HL-60/S4 treated with retinoic acid at 250 ng/mL for 4 days and 3 days (cell line): ENCODE measurements around the gene CTSZ.
"Not testable (repeated sequence)": the region's sequence is repeated elsewhere in the genome, so short reads cannot be mapped to it uniquely, and the experiment has no call there.

Experiments
- in situ Hi-C: fragments of 300-500 bp; cut with MboI; formaldehyde crosslinking; loops from 2 replicates; pipeline ENCODE4 v1.7.0; 2022; ENCODE audit warnings: low sequenced_read_pairs

CTSZ gene

DNA sequence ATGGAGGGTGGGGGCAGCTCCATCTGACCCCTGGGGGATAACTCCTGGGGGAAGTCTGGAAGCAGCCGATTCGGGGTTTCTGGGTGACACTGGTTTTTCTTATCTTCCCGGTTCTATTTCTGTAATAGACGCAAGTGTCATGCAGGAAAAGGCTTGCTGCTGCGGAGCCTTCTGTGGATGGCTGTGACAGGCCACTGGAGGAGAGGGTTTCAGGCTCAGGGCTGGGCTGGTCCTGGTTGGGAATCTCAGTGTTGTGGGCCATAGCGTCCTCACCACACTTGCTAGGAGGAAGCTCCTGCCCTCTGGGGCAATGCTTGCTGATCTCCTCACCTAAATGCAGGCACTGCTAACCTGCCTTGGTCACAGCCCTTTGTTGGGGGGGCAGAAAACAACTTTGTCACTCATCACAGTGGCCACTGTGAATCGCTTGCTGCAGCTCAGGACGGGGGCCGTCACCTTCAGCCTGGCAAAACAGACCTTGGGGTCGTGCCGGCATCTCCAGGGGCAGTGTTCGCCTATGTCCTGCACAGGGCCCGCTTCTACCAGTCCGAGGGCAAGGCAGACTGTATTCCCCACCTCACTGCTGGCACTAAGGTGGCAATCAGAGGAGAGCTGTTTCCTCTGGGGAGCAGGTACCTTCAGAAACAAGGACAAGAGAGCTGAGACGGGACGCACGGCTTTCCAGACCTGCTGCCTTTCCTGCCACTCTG lies 7.8 kb upstream of the CTSZ start:
- in situ Hi-C loops, result no loop called here

DNA sequence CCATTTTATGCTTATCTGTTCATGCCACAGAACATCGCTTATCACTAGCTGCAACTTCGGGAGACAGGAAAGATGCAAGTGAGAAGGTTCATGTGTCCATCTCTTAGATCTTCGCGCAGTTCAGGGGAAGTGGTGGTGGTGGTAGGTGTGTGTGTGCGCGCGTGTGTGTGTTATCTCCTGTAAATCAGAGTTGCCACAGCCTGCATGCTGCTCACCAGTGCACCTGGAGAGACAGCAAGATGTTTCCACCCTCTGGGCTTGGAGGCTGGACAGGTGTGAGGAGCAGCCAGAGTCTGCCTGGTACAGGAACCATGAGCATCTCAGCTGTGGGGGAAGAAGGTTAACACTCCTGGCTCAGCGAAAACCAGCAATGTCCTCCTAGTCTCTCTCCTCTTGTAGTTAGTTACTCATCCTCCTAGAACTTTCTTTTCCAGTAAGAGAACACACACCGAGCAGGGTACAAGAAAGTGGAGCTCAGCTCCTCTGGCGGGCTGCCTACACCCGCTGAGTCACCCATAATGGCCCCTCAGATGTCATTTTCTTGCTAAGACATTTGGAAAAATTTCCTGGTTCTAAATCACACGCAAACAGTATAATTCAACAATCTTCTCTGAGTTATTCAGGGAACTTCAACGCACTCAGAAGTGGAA lies 7.0 kb upstream of the CTSZ start:
- in situ Hi-C loops, result no loop called here

DNA sequence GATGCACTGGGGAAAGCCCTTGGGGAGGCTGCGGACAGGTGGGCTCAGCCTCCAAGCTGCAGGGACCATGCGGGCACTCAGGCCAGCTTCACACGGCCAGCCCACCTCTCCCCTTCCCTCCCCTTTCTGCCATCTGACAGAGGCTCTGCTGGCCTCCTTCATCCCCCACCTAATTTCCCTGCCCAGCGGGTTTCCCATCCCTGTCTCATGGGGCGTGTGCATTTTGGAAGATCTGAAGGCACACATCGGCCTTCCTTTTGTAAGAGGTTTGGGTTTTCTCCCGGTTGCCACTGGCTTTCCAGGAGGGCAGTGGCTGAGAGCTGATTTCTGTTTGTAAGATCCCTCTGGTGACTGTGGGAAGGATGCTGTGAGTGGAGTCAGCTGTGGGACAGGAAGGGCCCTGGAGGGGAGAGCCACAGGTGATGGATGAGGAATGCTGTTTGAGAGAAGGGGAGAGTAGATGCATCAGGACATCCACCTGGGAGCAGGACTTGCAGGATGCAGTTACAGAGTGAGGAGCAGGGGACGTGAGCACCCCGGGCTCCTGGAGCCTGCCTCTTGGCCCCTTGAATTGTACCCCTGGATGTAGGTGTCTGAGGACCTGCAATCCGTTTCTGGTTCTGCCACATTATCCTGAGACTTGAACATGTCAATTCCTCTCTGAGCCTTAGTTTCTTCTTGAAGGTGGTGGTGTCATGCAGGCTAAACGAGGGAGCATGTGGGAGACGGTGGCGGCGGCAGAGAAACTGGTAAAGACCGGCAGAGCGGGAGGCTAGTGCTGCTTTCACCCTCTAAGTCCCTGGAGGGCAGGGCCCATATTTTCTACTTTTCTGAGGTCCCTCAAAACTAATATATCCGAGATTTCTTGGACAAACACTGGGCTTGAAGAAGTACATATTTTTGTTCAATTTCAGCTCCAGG lies 6.2 kb upstream of the CTSZ start:
- in situ Hi-C loops, result no loop called here

DNA sequence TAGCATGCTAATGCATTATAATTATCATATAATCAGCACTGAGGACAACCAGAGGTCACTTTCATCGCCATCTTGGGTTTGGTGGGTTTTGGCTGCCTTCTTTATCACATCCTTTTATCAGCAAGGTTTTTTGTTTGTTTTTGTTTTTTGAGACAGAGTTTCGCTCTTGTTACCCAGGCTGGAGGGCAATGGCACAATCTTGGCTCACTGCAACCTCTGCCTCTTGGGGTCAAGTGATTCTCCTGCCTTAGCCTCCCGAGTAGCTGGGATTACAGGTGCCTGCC lies 4.8 kb upstream of the CTSZ start:
- in situ Hi-C loops, result not testable (repeated sequence)

DNA sequence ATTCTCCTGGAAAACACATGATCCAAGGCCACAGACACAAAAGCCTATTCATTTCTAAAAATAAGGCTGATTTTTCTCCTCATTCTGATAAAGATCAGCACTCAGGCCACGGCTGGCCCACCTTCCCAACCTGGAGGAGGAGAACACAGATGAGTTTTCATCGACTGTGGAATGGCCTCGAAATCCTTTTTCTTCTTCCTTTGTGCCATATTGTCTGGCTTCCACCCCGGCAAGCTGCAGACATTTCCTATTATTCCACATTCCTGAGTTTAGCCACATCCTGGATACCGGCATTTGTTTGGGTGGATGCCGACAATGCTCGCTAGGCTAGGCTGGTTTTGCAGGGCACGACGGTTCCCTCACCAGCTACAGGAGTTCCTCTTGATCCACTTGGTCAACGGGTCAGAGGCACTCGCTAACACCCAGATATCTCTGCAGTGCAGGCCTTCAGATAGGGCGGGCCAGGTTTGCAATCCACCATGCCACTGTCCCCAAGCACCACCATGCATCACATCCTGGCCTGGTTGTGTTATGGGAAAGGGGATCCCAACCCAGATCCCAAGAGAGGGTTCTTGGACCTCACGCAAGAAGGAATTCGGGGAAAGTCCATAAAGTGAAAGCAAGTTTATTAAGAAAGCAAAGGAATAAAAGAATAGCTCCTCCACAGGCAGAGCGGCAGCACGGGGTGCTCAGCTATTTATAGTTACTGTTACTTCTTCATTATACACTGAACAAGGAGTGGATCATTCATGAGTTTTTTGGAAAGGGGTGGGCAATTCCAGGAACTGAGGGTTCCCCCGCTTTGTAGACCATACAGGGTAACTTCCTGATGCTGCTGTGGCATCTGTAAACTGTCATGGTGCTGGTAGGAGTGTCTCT lies 4.2 kb upstream of the CTSZ start:
- in situ Hi-C loops, result no loop called here

DNA sequence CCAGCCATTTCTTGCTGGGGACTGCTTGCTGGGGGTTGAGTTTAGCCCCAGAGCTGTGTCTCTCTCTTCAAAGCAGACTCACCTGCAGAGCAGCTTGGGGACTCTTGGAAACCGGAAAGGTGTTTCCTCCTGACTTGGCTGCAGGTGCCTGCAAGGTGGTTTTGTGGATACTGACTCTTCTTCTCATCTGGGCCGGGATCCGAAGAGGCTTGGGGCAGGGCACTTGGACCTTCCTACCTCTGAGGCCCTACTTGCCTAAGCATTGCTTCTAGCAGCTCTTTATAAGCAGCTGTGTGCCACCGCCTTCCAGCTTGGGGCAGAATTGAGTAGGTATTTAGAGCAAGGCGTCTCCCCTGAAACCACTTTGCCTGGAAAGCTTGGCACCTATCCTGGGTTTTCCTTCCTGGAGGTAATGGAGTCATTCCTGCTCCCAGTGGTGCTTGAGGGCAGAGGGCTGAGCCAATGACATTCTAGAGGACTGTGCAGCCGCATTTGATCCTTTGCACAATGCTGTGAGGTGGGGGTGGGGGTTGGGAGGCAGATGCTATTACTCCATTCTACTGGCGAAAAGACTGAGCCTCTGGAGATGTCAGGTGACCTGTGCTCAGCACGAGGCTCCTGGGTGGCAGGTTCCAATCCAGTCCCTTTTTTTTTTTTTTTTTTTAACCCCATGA lies 3.4 kb upstream of the CTSZ start:
- in situ Hi-C loops, result no loop called here

DNA sequence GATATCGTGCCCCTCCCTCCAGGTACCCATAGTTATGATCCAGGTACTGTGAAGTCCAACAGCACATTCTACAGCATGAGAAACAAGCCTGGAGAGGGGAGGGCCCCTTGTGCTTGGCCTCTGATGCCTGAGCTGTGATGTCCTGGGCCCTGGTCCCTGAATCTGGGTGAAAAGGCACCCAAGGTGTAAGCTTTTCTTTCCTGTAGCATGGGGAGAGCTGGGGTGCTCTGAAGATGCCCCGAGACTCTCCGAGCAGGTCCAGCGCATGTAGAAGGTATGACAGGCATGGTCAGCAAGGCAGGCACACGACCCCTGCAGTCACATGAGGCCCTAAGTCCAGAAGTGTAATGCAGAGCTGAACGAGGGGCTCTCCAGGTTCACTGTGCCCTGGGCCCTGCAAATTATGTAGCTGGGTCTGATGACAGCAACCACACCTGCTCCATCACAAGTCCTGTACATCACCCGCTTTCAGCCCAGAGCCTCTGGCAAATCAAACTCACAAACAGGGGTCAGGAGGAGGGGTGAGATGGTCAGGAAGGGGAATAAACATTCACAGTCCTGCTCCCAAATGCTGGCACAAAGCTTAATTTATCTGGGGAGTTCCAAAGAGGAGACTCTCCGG lies 1.8 kb upstream of the CTSZ start:
- in situ Hi-C loops, result no loop called here

DNA sequence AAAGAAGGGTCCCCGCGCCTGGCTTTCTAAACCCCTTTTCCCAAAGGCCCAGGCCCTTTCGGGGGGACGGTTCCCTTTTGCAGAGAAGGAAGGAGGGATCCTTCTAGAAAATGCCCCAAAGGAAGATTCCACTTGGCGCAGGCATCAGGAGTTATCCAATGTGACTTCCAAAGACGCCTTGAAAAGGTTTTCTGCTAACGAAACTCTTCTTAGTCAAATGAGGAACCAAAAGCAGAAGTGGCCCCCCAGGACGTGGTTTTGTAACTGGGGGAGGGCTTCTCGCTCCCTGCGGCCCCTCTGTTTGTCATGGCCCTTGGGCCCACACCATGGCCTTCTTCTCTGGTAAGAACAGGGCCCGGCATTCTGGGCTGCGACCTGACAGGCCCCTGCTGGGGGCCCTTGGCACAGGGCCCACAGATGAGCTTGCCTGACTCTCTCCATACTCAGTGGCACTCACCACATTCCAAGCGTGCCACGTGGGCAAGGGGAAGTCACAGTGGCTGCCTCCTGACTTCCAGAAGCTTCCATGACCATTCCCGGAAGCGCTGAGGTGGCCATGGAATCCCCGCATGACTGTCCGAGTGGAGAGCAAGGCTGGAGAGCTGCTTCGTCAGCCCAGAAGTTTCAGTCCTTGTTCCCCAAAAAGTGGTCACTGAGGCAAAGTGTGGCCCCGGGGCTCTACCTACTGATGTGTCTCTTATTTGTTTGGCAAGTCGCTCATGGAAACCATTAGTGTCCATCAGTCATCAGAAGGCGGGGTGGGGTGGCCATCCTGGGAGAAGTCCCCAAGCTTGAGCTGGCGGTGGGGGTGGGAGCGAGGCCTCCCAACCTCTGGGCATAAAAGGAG lies 834 bp upstream of the CTSZ start:
- in situ Hi-C loops, result no loop called here

DNA sequence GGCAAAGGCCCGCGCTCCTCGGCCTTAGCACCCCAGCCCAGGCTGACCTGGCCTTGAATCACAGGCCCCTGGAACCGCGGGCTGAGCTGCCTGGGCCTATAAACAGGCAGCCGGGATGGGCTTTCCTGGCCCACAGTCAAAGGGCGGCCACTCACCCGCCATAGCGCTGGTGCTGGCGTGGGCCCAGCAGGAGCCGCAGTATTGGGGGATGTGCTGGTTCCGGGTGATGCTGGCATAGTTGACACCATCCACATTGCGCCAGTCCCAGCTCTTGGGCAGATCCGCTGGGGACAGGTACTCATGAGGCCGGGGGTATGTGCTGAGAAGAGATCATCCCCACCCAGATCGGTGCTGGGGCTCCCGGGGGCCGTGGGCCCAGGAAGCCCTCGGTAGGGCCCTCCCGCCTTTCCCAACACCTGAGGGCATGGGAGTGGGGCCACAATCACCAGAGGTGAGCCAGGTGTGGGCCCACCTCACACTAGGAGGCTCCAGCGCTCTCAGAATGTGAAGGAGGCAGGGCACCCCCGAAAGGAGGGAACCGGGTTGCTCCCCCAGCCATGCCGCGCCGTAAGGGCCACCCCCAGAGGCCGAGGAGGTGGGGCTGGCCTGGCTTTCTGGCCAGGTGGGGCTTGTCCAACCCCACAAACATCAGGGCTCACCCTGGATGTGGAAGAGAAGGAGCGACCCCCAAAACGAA lies 739 bp downstream of the CTSZ start:
- in situ Hi-C loops, result no loop called here

DNA sequence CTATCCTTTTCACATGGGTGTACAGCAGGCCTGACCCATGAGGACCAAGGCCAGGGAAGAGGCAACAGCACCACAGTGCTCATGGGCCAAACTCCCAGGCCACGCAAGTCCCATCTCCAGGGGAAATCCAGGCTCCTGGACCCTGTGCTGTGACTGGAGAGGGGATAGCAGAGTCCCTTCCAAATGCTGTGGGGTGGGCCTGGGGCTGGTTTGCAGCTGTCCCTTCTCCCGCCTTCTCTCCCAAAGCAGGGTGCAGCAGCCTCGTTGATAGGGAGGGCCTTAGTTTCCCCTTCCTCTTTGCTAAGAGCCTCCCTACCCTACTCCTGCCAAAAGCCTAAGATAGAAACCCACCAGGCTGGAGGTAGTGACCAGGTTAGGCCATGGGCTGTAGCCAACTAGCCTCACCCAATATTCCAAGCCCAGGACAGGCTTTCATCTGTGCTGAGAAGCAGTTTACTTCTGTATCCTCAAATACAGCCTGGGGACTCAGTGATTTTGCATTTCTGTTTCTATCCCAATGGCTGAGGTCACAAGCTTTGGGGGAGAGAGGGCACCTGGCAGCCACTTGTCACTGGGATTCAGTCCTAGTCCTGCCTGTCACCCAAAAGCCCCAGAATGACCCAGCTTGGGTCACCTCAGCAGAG lies 1.4 kb downstream of the CTSZ start:
- in situ Hi-C loops, result no loop called here

DNA sequence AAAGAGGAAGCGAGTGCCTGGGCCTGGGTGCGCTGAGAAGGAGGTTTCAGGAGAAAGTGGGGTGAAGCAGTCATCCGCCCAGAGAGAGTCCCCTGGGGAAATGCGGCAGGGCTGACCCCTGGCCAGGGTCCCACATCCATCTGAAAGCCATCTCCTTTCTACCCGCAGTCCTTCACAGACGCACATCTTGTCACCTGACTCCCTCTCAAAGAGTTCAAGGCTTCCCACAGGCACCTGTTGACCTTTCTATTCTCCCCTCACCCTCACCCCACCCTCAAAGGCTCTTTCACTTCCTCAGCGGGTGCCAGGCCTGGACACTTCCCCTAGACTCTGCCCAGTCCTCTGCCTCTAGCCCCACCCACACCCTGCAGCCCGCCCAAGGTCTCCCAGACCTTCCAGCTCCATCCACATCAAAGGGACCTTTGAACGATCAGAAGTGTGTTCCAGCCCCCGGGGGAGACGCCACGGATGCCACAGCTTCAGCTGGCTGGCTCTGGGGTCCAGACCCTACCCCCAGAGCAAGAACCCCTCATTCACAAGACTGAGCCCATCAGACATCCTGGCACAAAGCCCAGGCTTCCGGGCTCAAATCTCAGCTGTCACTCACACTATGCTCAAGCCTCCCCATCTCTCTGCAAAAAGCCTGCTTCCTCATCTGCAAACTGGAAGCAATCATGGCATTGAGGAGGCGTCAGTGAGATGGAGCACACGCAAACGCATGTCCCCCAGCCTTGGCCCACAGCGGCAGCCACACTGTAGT lies 2.1 kb downstream of the CTSZ start:
- in situ Hi-C loops, result no loop called here

DNA sequence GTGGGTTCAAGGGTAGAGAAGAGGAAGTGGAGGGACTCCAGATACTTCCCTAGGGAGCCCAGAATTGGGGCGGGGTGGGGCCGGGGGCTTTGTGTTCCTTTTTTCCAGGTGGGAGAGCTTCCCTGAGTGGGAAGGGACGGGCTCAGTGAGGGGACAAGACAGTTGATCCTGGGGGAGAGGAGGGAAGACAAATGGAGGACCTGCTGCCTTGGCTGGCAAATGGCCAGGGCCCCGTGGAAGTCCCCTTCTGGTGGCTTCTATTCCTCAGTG lies 2.6 kb downstream of the CTSZ start:
- in situ Hi-C loops, result no loop called here

DNA sequence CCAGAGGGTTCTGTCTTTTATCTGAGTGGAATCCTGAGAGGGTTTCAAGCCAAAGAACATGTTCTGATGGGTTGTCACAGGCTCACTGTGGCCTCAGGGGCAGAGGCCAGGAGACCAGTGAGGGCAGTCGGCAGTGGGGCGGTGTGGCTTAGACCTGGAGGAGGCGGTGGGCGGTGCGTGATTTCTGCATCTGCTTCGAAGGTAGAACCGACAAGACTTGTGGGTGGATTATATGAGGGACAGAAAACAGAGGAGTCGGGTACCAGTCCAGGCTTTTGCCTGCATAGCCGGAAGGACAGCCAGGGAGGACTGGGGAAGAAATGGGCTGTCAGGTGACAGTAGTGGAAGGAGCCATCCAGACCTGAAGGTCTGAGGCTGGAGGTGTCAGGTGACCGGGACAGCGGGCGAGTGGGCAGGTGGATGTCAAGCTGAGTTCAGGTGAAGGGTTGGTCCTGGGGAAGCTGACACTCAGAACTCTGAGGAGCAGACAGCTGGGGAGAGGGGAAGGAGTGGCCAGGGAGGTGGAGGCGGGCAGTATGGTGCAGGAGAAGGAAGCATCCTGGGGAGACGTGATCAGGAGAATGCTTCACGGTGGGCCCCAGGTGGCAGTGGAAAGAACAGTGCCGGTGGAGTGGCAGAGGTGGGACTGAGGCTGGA lies 3.1 kb downstream of the CTSZ start:
- in situ Hi-C loops, result no loop called here

DNA sequence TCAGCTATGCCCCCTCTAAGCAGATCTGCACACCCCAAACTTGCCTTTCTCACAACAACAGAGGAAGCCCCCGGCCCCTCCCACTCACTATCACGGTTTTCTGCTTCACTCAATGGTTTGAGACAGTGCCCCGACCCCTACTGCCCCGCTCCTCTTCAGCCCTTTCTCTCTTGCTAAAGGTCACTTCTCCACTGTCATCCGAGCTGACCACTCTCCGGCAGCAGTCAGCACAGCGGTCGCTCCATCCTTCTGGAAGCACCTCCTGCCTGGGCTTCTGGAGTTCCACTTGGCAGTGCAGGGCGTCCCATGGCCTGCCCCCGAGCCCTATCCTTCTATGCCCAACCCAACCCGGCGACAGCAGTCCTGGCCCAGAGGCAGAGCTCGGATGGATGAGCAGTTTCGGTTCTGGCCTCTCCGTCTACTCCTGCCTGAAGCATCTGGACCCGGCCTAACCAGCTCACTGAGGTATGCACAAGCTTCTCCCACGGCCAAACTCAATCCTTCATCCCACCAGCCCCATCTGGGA lies 4.1 kb downstream of the CTSZ start:
- in situ Hi-C loops, result no loop called here

DNA sequence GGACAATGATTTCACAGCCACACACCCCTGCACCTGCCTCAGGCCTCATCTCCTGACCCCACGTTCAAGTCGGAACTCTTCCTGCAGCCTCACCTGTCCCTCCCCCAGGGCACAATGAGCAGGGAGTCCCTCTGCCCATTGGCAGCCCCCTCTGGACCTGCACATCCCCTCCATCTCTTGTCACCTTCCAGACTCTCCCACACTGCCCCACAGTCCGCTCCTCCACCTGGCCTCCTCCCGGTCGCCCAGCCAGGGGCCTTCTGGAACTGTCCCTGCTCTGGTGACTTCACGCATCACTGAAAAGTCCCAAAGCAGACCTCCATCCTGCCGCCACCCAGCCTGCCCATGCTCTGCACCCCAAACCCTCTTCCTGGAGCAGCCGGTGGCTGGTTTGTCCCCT lies 4.7 kb downstream of the CTSZ start:
- in situ Hi-C loops, result no loop called here

DNA sequence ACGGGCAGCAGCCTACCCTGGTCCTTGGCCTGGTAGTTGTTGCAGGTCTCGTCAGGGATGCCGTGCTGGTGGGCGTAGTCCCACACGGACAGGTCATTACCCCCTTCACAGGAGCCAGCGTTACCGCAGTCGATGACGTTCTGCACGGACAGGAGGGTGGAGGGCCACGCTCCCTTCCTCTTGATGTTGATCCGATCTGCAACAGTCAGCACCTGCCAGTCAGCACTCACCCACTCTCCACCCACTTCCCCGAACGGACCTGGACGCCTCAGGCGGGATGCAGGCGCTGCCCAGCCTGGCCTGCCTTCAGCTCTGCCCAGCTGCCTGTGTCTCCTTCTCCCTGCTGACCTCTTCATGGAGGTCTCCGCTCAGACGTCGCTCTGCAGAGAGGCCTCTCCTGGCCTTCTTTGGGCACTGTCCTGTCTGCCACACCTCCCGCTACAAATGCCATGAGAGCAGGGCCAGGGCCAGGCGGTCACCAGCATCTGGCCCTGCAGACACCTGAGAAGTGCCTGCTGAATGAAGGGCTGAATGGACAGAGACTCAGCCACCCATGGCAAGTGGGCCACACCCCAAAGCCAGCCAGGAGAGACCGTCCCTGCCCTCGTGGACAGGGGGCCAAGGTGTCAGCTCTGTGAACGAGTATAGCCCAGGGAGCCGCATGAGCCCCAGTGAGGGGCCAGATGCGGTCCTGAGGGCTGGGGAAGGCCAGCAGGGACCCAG lies 5.4 kb downstream of the CTSZ start:
- in situ Hi-C loops, result no loop called here
